ENCODE measurements around the gene SPG7. TPM values are rescaled to one million over a fixed set of nuclear protein-coding genes. Genes with fewer than 3 reads are reported as not detected.

SPG7 gene
- total RNA-seq, 6 experiments from 2014 or later: 44.0 to 70.5 (median 57.0) TPM

DNA sequence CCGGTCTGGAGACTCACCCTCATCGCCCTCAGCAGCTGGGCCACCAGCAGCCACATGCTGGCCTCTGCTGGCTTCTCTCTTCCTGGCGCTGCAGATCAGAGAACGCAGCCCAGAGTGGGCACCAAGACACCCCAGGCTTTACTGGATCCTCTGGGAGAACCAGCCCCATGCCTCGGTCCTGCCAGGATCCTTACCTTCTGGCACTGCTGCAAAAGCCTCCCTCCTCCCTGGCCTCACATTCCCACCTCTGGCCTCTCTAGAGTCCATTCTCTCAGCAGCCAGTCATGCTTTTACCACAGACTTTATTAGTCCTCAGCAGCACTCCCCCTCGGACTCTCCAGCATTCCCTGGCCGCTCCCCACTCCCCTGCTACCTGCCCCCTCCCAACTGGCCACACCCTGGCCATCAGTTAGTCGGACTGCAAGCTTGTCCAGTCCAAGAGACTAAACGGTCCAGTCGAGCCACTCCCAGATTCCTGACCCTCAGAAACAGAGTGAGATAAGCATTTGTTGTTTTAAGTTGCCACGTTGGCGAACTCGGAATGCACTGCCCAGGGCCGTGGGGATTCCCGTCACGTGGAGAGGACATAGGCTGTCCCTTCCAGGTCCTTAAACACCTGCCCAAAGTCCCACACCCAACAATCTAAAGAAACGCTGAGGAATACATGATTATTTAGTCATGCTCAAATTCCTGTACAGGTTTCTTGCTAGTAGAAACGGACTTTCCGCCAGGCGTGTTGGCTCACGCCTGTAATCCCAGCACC is 5.9 kb upstream of the SPG7 start:
- TF ChIP-seq POLR2A (IDR thresholded peaks at IDR 0.05): no peak
- TF ChIP-seq, protein P1, sequence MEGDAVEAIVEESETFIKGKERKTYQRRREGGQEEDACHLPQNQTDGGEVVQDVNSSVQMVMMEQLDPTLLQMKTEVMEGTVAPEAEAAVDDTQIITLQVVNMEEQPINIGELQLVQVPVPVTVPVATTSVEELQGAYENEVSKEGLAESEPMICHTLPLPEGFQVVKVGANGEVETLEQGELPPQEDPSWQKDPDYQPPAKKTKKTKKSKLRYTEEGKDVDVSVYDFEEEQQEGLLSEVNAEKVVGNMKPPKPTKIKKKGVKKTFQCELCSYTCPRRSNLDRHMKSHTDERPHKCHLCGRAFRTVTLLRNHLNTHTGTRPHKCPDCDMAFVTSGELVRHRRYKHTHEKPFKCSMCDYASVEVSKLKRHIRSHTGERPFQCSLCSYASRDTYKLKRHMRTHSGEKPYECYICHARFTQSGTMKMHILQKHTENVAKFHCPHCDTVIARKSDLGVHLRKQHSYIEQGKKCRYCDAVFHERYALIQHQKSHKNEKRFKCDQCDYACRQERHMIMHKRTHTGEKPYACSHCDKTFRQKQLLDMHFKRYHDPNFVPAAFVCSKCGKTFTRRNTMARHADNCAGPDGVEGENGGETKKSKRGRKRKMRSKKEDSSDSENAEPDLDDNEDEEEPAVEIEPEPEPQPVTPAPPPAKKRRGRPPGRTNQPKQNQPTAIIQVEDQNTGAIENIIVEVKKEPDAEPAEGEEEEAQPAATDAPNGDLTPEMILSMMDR (IDR thresholded peaks at IDR 0.05): peak in 1 of 4 donors; percentile 4
- DNase-seq: peak in 2 of 3 donors; percentile 48 to 57
- H3K27ac ChIP-seq: no peak overlapping the region

DNA sequence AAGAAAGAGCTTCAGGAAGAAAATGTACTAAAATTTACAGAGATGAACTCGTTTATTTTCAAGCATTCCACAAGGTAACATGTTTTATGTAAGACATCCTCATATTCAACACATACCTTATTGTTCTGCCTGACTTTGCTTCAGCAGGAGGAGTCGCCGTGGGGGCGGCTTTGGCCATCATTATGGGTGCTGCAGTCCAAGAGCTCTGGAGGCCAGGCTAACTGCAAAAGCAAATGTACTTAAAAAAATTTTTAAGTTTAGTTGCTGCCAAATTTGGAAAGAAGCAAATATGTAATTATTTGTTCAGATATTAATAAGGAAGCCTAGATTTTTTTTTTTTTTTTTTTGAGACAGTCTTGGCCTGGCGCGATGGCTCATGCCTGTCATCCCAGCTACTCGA is 4.1 kb upstream of the SPG7 start:
- ATAC-seq (no peak), DNase-seq (no peak)
- Histone ChIP-seq H3K36me3 (no peaks in the 10 kb centered on the region), H3K4me3 (no peak overlapping the region), H3K4me1 (peaks cover 2 to 27% (median 13%) of the 10 kb centered on the region in 4 donors), H3K9me3 (no peaks in the 10 kb centered on the region), H3K27me3 (no peaks in the 10 kb centered on the region), H3K27ac (no peak overlapping the region)
- intact Hi-C loops (cut with DNase I): no loop called here
- TF ChIP-seq, protein P1 (IDR thresholded peaks at IDR 0.05): no peak
- TF ChIP-seq POLR2A (IDR thresholded peaks at IDR 0.05): no peak
- 73% methylated on average over 7 of the region's 7 CpGs for WGBS (ENCODE audit: insufficient coverage, low coverage, low lambda C conversion rate, missing lambda C conversion rate)

More for the DNA sequence above, 5.9 kb upstream of the SPG7 start:
- Histone ChIP-seq H3K4me3 (no peak overlapping the region), H3K27me3 (no peaks in the 10 kb centered on the region), H3K36me3 (peaks cover 0 to 5% (median 0%) of the 10 kb centered on the region in 4 donors), H3K4me1 (peaks cover 2 to 21% (median 12%) of the 10 kb centered on the region in 4 donors), H3K9me3 (no peaks in the 10 kb centered on the region)
- WGBS (ENCODE audit: insufficient coverage, low coverage, low lambda C conversion rate, missing lambda C conversion rate): 63% methylated on average over 10 of the region's 21 CpGs
- intact Hi-C loops (cut with DNase I): no loop called here
- ATAC-seq: peak in 2 of 4 donors; percentile 5 to 40

DNA sequence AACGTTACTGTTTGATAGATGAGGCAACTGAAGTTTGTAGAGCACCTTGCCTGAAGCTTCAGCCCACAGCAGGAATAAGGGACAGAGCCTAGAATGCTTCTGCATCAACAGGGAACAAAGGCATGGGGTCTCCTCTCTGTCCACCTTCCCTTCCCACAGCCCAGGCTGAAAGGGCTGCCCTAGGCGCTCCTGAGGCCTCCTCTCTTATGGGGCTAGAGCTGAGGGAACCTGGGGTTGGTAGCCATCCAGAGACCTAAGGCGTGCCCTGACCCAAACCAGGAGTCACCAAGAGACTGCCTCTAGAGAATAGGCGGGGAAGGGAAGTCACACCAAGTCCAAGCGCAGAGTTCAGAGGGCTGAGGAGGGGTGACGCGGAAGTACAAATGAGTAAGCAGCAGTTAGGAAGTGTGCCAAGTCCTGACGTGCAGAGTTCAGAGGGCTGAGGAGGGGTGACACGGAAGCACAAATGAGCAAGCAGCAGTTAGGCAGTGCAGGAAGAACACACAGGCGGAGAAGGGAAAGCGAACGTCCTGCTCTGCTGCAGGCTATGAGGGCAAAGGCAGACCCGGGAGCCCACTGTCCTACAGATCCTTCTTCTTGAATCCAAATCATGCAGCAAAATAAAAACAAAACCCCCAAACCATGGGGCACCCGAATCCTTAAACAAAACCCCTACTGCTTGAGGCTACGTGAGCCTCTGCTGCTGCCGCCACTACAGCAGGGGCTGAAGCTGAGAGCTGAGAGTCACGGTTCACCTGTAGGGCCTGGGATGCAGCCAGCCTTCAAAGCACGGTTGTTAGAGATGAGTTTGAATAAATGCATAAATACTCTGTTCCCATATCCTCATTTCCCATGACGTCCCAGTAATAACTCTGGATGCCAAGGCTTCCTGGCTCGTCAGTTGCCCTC is 2.7 kb upstream of the SPG7 start:
- Histone ChIP-seq H3K4me3 (peak overlapping the region in 2 of 3 donors; percentile 32), H3K27ac (peak overlapping the region; percentile 76 to 85 (median 78)), H3K36me3 (peaks cover 0 to 2% (median 0%) of the 10 kb centered on the region in 4 donors), H3K27me3 (no peaks in the 10 kb centered on the region), H3K4me1 (peaks cover 2 to 35% (median 13%) of the 10 kb centered on the region in 4 donors), H3K9me3 (no peaks in the 10 kb centered on the region)
- TF ChIP-seq POLR2A (IDR thresholded peaks at IDR 0.05): peak; percentile 93
- TF ChIP-seq, protein P1 (IDR thresholded peaks at IDR 0.05): no peak
- 2% methylated on average over 18 of the region's 20 CpGs for WGBS (ENCODE audit: insufficient coverage, low coverage, low lambda C conversion rate, missing lambda C conversion rate)
- intact Hi-C loops (cut with DNase I): no loop called here
- peak; percentile 94 to 97 (median 95) for DNase-seq
- ATAC-seq: peak; percentile 72 to 81 (median 78)

DNA sequence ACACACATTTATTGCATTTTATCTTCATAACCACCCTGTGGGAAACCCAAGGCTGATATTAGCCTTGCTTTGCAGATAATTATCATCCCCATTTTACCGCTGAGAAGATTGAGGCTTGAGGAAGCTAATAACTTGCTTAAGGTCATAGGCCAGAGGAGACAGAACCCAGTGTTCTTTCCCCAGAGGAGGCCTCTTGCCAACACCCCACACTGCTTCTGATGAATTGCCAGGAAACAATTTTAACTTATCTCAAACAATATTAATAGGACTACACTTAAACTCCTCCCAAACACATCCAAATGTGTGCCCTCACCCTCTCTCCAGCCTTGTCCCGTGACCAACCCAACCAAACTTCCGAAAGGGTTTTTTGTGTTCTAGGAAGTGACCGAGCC is 2.1 kb upstream of the SPG7 start:
- Histone ChIP-seq H3K4me3 (peak overlapping the region in 2 of 3 donors; percentile 32), H3K27ac (peak overlapping the region; percentile 56 to 85 (median 76)), H3K27me3 (no peaks in the 10 kb centered on the region), H3K4me1 (peaks cover 2 to 35% (median 13%) of the 10 kb centered on the region in 4 donors), H3K9me3 (no peaks in the 10 kb centered on the region), H3K36me3 (peaks cover 0 to 9% (median 3%) of the 10 kb centered on the region in 4 donors)
- TF ChIP-seq, protein P1 (IDR thresholded peaks at IDR 0.05): no peak
- TF ChIP-seq POLR2A (IDR thresholded peaks at IDR 0.05): no peak
- intact Hi-C loops (cut with DNase I): no loop called here
- ATAC-seq (no peak), DNase-seq (no peak)
- WGBS (ENCODE audit: insufficient coverage, low coverage, low lambda C conversion rate, missing lambda C conversion rate): 60% methylated on average over 4 of the region's 4 CpGs

All from right lobe of liver (tissue), 6 donors.